ENCODE data around the gene TULP4.

- TF ChIP-seq SUZ12 (IDR thresholded peaks at IDR 0.05), result no peak
- TF ChIP-seq NFRKB (IDR thresholded peaks at IDR 0.05), result no peak
- TF ChIP-seq FOXA1 (IDR thresholded peaks at IDR 0.05), result no peak
- TF ChIP-seq FOXK2 (IDR thresholded peaks at IDR 0.05), result no peak
- no peak for TF ChIP-seq HDGF (IDR thresholded peaks at IDR 0.05; ENCODE audit: borderline replicate concordance)
- no peak for TF ChIP-seq SP1 (IDR thresholded peaks at IDR 0.05)
- TF ChIP-seq PKNOX1 (IDR thresholded peaks at IDR 0.05), result no peak
- TF ChIP-seq BHLHE40 (IDR thresholded peaks at IDR 0.05; ENCODE audit: borderline replicate concordance), result no peak
- TF ChIP-seq FOXM1 (IDR thresholded peaks at IDR 0.05; ENCODE audit: borderline replicate concordance), result no peak
- no peak for TF ChIP-seq ZNF384 (IDR thresholded peaks at IDR 0.05)
- no peak for TF ChIP-seq L3MBTL2 (conservative IDR thresholded peaks at IDR 0.05)
- TF ChIP-seq CTBP1 (IDR thresholded peaks at IDR 0.05; ENCODE audit: borderline replicate concordance), result no peak
- no peak for TF ChIP-seq ELF4 (IDR thresholded peaks at IDR 0.05)
Measured at GRCh38 chr6:158548418-158549161, 236.3 kb downstream of the TULP4 start.
